ENCODE data around the gene CD300A.

CD300A gene

DNA sequence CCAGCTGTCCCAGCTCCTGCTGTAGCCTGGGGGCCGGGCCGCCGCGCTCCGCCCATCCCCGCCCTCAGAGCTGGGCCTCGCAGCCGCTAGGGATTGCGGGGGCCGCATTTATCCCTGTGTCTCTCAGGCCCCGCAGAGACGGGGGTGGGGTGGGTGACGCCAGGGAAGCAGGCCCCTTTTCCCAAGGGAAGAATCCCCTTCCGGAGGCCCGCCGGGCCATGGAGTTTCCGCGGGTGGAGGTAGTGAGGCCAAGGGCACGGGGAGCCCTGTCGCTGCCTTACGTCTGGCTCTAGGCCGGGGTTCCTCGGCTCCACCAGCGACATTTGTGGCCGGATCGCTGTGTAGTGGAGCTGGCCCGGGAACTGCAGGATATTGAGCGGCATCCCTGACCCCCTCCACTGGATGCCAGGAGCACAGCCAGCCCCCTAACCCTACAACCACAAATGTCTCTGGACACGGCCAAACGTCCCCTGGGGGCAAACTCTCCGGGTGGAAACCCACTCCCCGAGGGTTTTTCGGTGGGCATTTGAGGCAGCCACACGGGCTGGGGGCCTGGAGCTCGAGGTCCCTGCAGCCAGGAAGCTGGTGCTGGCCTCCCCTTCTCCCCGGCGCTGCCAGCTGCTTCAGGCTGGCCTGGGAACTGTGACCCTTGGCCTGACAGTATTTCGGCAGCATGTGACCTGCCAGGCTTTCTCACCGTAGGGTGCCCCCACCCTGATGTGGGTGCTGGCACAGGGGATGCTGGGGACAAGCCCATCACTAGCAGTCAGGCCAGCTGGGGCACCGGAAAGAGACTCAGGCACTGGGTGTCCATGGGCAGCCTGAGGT, 12.0 kb upstream of the CD300A start:
- FAIRE-seq (peak; percentile 33), DNase-seq (ENCODE audit: insufficient read length, low spot score) (no peak)

DNA sequence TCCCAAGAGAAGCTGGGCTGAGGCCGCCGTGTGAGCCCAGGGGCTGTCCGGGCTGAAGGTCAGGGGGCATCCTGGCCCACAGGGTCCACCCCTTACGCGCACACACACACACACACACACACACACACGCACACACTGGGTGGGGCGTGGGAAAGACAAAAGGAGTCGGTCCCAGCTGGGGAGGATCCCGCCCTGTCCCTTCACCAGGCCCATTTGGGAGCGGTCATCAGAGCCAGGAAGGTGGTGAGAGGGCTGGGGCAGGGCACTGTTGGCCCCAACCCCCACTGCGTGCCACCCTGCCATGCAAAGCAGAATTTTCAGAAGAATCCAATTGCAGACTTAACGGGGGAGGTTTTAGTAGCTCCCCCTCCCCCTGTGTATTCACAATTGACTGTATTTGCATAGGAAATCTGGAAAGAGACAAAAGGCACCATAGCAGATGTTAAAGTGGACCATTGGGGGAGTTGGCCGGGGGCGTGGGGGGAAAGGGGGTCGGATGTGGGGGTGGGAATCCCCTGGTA, 11.3 kb upstream of the CD300A start:
- DNase-seq (ENCODE audit: insufficient read length, low spot score) (no peak), FAIRE-seq (peak; percentile 33)

DNA sequence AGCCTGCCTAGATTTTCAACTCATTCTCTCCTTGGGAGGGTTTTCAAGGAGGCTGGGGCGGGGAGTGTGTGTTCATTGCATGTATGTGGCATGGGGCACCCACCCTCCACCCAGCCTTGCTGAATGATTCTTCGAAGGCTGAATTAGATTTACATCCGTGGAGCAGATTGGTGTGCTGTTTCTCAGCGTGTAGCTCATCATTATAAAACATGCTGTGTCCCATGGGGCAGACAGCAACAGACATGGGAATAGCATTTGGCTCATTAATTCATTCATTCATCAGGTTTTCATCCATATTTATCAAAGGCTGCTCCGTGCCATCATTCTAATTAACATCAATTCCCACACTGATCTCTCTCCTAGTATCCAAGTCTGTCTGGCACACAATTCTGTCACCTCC, 10.6 kb upstream of the CD300A start:
- DNase-seq (ENCODE audit: insufficient read length, low spot score): no peak
- peak; percentile 44 for FAIRE-seq

DNA sequence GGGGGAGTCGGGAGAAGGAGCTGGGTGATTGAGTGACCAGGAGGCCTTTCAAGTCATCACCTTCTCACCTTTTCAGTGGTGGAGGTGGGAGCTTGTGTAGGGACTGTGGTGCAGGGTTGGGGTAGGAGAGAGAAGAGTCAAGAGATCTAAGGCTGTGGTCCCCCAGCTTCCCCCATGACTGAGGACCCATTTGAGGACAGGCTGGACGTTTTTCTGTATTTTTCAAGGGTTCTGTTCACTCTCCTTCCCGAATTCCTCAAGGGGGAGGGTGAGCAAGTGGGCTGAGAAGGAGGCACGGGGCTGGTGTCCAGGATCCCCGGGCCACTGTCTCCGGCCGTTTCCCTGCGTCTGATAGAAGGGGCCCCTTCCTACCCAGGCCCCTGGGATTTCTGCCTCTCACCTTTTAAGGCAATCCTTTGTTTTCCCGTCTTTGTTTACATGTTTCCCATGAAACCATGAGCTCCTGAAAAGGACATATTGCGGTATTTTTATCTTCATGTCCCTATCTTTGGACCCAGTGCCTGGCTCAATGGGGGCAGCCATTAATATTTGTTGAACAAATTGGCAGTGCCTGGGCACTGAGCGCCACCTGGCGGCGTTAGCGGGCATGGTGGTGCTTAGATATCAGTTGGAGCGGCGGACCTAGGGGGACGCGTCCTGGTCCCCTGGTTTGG, 9.2 kb upstream of the CD300A start:
- DNase-seq (ENCODE audit: insufficient read length, low spot score) (peak; percentile 80), FAIRE-seq (peak; percentile 52)

DNA sequence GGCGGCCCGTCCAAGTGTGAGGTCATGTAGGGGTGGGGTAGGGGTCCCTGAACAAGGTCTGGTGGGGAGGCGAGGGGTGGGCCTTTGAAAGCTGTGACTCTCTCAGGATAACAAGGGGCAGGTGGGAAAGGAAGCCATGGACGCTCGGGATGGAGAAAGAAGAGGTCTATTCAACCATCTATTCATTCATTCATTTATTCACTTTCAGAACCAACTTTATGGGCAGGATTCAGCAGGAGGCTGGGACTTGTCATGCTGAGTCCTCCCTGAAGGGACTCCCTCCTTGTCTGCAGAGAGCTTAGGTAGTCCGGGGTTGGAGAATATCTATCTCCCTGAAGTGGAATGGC, 8.6 kb upstream of the CD300A start:
- FAIRE-seq (no peak), DNase-seq (ENCODE audit: insufficient read length, low spot score) (no peak)

DNA sequence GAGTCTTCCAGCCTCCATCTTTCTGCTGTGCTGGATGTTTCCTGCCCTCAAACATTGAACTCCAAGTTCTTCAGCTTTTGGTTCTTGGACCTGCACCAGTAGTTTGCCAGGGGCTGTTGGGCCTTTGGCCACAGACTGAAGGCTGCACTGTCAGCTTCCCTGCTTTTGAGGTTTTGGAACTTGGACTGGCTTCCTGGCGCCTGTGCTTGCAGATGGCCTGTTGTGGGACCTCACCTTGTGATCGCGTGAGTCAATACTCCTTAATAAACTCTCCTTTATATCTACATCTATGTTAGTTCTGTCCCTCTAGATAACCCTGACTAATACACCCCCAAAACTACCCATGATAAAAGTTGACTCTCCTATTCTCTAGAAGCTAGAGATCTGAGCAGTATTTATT, 7.6 kb upstream of the CD300A start:
- FAIRE-seq (no peak), DNase-seq (ENCODE audit: insufficient read length, low spot score) (no peak)

DNA sequence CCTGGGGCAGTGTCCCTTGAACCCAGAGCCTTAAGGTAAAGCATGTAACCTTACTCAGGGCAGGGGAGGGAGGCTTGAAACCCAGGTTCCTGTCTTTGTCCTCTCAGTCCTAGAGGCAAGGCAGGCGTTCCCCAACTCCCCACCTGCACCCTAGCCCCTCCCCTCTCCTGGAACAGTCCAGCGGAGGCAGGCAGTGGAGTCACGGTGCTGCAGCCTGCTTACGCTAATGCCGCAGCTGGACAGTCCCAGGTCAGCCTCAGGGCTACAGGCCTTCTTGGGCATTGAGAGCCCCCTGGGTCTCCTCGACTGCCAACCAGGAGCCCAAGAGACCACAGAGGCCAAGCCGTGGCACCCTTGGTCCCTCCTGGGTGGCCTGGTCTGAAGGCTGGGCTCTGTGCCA, 6.8 kb upstream of the CD300A start:
- no peak for FAIRE-seq
- no peak for DNase-seq (ENCODE audit: insufficient read length, low spot score)

DNA sequence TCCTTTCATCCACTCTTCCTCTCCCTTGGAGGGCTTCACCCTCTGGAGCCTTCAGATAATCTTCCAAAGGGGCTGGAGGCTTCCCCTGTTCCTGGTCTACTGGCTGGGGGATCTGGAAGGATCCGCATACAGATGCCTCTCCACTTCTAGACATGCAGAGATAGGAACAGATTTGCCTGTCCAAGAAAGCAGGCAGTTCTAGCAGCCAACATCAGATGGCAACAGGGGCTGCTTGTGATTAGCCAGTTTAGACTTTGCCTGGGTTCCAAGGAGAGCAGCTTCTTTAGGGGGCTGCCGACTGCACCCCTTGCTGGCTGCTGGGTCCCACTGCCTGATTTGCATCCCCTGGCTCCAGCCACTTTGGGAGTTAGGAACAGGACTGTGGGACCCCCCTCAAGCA, 6.2 kb upstream of the CD300A start:
- FAIRE-seq: no peak
- no peak for DNase-seq (ENCODE audit: insufficient read length, low spot score)

DNA sequence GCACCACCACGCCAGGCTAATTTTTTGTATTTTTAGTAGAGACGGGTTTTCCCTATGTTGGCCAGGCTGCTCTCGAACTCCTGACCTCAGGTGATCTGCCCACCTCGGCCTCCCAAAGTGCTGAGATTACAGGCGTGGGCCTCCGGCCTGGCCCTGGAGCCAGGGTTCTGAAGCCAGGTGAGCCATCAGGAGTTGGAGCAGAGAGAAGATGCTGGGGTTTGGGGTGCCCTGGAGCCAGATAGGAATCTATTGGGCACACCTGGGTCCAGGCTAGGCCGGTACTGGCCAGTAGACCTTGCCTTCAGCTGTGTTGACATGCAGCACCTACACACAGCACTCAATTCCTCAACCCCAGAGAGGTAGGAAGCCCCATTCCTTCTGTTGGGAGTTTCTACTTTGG, 5.4 kb upstream of the CD300A start:
- FAIRE-seq: no peak
- DNase-seq (ENCODE audit: insufficient read length, low spot score): no peak

DNA sequence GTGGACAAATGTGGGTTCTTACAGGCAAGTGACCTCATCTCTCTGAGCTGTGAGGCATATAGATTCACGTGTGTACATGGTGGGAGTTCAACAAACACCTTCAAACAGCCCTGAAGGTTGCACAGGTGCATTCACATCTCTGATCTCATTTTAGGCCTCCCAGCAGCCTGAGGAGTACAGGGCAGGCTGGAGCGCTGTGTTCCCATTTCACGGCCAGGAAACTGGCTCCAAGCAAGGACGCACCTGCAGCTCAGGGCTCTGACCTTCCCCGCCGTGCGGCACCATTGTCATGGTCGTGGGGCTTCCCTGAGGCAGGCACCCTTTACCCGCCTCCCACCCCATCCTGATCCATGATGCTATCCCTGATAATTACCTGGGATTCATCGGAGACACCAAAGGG, 4.8 kb upstream of the CD300A start:
- FAIRE-seq: no peak
- DNase-seq (ENCODE audit: insufficient read length, low spot score): no peak

DNA sequence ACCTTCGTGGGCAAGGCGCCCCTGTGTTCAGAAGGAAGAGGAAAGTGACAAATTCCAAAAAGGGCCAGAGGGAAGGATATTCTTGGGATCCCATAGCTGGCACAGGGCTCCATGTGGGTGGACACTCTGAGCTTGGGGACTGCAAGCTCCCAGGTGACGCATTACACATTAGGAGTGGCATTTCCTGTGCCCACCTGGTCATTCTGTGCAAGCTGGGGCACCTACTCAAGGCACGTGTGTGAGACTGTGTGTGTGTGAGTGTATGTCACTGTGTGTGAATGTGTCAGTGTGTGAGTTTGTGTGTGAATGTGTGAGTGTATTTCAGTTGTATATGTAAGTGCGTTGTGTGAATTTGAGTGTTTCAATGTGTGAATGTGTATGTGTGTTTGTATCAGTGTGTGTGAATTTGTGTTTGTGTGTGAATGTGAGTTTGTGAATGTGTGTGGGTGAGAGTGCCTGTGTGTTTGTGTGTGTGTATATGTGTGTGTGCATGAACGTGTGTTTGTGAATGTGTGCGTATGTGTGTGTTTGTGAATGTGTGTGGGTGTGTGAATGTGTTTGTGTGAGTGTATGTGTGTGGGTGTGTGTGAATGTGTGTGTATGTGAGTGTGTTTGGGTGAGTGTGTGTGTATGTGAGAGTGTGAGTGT, 1.6 kb upstream of the CD300A start:
- FAIRE-seq (peak; percentile 100), DNase-seq (ENCODE audit: insufficient read length, low spot score) (no peak)

DNA sequence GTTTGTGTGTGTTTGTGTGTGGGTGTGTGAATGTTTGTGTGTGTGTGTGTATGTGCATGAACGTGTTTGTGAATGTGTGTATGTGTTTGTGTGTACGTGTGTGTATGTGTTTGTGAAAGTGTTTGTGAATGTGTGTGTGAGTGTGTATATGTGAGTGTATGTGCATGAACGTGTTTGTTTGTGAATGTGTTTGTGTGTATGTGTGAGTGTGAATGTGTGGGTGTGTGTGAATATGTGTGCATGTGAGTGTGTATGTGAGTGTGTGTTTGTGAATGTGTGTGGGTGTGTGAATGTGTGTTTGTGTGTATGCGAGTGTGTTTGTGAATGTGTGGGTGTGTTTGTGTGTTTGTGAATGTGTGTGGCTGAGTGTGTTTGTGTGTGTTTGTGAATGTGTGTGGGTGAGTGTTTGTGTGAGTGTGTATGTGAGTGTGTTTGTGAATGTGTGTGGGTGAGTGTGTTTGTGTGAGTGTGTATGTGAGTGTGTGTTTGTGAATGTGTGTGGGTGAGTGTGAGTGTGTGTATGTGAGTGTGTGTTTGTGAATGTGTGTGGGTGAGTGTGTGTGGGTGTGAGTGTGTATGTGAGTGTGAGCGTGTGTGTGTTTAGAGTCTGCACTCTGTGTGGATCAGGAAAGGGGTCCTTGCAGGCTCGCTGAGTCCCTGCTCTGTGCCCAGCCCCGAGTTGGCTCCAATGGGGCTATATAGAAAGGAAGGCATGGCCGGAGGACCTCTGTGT, 890 bp upstream of the CD300A start:
- DNase-seq (ENCODE audit: insufficient read length, low spot score) (no peak), FAIRE-seq (no peak)

DNA sequence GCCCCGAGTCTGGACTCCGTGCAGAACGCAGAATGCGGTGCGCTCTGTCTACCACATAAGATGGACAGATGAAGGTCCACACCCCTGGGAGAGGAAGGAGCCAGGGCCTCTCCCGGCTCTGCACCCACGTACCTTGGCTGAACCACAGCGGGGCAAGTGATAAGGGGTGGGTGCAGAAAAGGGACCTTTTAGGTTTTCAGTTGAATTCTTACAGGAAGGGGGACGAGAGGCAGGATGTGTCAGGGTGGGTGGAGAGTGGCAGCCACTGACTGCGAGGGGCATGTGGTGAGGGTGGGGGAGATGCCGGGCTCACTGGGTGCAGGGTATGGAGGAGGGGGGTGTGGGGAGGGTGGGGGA, 372 bp downstream of the CD300A start:
- no peak for FAIRE-seq
- no peak for DNase-seq (ENCODE audit: insufficient read length, low spot score)

DNA sequence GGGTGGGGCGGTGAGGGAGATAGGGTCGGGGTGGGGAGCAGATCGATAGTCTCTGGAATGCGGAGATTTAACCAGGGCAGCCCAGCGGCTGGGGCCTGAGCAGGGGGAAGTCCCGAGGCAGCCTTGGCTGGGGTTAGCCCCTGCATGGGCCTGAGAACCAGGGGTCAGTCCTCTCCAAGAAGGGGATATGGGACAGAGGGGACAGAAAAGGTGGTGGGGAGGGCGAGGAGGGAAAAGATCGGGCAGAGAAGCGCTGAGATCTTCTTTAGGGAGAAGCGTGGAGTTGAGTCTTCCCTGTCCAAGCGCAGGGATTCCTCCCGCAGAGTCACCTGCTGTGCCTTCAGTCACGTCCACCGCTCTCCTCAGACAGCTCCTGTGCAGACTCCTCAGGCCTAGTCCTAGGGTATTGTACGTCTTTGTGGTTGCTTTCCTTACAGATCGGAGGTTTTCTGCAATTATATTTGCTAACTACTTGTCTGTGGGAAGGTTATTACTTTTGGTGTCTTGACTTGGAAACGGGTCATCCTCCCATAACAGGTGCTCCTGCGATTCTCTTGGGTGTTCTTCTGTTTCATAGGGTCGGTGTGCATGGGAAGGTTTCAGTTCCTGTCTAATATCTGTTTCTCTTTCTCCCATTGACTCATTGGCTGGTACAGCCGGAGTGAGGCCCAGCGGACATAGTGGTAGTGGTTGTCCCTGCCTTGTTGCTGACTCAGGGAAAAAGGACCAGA, 952 bp downstream of the CD300A start:
- no peak for DNase-seq (ENCODE audit: insufficient read length, low spot score)

DNA sequence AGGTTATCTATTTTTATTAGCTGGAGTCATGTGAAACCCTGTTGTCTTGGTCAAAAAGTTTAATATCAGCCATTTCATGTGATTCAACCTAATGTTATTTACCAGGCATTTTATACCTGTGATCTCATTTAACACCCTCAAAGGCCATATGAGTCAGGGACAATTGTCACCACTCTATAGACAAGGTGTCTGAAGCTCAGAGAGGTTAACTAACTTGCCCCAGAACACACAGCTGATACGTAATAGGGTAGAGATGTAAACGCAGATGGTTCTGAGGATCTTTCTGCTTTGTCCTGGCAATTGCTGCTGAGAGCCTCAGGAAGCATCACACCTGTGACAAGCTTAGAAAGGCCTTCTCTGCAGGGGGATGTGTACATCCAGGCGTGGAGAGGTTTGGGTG, 4.9 kb downstream of the CD300A start:
- FAIRE-seq (no peak), DNase-seq (ENCODE audit: insufficient read length, low spot score) (no peak)

More for the DNA sequence above, 952 bp downstream of the CD300A start:
- FAIRE-seq: no peak

DNA sequence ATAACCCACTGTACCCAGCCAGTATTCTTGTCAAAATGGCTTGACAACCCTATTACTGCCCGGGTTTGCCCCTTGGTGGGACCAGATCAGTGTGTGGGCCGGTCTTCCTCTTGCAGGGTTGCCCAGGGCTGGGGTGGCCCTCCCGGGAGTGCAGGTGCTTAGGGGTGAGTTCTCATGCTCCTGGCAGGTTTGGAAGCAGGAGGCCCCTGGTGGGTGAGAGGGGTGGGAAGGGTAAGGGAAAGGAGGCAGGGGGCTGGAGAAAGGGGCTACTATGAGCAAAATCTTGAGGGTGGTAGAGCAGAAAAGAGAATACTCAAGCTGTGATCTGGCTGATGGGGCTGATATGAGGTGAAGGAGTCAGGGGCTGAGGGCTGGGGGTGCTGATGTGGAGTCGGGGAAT, 6.5 kb downstream of the CD300A start:
- FAIRE-seq: no peak
- DNase-seq (ENCODE audit: insufficient read length, low spot score): no peak

DNA sequence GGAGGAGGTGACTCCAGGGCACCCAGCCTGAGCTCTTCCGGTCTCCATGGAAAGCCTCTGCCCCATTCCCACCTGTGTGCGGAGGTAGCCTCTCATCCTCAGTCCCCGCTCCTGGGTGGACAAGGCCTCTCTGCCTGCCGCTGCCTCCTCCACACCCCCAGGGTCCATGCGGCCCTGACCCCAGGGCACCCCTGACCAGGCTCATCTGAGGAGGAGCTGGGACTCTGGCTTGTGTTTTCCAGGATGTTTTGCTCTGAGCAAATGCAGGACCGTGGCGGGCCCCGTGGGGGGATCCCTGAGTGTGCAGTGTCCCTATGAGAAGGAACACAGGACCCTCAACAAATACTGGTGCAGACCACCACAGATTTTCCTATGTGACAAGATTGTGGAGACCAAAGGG, 6.9 kb downstream of the CD300A start:
- DNase-seq (ENCODE audit: insufficient read length, low spot score) (no peak), FAIRE-seq (no peak)

DNA sequence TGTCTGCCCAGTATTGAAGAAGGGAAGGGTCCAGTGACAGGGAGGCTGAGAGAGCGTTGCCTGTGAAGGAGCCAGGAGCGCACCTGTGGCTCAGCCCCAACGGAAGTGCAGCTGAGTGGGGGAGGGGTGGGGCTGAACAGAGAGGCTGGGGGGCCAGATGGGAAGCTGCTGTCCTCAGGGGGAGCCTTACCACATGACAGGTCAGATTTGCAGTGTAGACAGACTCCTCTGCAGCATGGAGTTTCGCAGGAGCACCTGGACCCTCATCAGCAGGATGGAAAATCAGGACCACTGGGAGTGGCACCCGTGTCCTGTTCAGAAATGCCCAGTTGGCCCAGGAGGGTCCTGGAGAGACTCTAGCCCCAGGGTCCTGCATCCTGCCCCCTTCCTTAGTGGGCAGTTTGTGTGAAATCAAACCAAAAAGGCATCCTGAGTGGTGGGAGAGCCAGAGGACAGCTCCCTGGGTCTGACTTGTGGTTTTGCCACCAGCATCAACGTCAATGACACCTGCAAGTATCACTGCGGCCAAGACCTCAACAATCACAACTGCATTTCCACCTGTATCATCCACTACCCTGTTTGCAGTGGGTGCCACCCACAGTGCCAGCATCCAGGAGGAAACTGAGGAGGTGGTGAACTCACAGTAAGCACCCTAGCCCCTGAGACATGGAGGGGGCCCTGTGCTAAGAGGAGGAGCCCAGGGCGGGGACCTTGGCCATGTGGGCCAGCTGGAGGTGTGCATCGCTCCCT, 7.8 kb downstream of the CD300A start:
- FAIRE-seq (no peak), DNase-seq (ENCODE audit: insufficient read length, low spot score) (no peak)

DNA sequence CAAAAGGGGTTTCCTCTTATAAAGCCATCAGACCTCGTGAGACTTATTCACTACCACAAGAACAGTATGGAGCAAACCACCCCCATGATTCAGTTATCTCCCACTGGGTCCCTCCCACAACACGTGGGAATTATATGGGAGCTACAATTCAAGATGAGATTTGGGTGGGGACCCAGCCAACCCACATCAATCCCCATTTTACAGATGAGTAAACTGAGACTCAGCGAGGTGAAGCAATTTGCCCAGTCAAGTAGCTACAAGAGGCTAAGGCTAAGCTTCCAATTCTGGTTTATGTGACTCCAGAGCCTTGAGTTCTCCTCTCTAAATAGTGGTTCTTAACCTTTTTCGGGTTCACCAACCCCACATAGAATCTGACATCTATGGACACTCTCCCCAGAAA, 8.8 kb downstream of the CD300A start:
- no peak for DNase-seq (ENCODE audit: insufficient read length, low spot score)
- FAIRE-seq: no peak

DNA sequence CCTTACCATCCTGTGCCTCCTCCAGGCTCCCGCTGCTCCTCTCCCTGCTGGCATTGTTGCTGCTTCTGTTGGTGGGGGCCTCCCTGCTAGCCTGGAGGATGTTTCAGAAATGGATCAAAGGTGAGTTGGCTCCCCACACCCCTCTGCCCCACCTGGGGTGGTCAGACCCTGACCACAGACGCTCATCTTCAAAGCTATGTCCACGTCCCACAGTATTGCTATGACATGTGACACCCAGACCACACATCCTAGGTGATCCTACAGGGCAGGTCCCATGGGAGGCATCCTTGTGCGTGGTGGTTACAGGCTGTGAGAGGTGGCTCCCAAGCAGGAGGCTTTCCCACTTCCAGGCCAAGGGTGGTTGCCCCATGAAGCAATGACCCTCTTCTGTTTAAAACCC, 11.0 kb downstream of the CD300A start:
- peak; percentile 62 for FAIRE-seq
- DNase-seq (ENCODE audit: insufficient read length, low spot score): no peak
